Small intestine (tissue), 7 donors: Measurements from ENCODE around the gene MPRIP. TPM values are rescaled to one million over a fixed set of nuclear protein-coding genes. Genes with fewer than 3 reads are reported as not detected.

Experiments
- DNase-seq, 2 donors: peaks; one replicate each; pipeline versions ENCODE4 v3.0.0 to v3.0.0-alpha.2; 2013
- FAIRE-seq: peaks from 2 replicates; lab custom pipeline; 2012; peaks lifted over from hg19 to GRCh38; lab: Jason Lieb, UNC
- H3K27ac ChIP-seq, 3 donors: one replicate each; pipeline ENCODE4 v1.5.1; 2013; ENCODE audit warnings: low read length in 2 of 3, mild to moderate bottlenecking in 2 of 3, control low read depth in 1 of 3, inconsistent platforms in 1 of 3, low read depth in 1 of 3, moderate library complexity in 1 of 3
- H3K27me3 ChIP-seq, 3 donors: one replicate each; pipeline ENCODE4 v1.6.1; 2013; ENCODE audit warnings: low read length in 3 of 3, inconsistent platforms in 1 of 3; ENCODE audit not compliant: control insufficient read depth in 3 of 3, insufficient read depth in 3 of 3
- H3K36me3 ChIP-seq, 3 donors: one replicate each; pipeline ENCODE4 v1.6.1; 2013; ENCODE audit warnings: low read length in 3 of 3, inconsistent platforms in 1 of 3, low read depth in 1 of 3, mild to moderate bottlenecking in 1 of 3, moderate library complexity in 1 of 3; ENCODE audit not compliant: control insufficient read depth in 3 of 3, insufficient read depth in 2 of 3
- H3K4me1 ChIP-seq, 3 donors: one replicate each; pipeline ENCODE4 v1.6.1; 2013; ENCODE audit warnings: low read length in 2 of 3, inconsistent platforms in 1 of 3, low read depth in 1 of 3, mild to moderate bottlenecking in 1 of 3, moderate library complexity in 1 of 3; ENCODE audit not compliant: control insufficient read depth in 3 of 3, insufficient read depth in 2 of 3
- H3K4me3 ChIP-seq, 3 donors: one replicate each; pipeline ENCODE4 v1.5.1; 2013; ENCODE audit warnings: low read length in 3 of 3, control low read depth in 1 of 3, inconsistent platforms in 1 of 3, low read depth in 1 of 3, mild to moderate bottlenecking in 1 of 3, moderate library complexity in 1 of 3
- H3K9me3 ChIP-seq, 2 donors: one replicate each; pipeline ENCODE4 v1.6.1; 2013; ENCODE audit warnings: low read depth in 1 of 2, low read length in 1 of 2; ENCODE audit not compliant: control insufficient read depth in 2 of 2, insufficient read depth in 1 of 2
- WGBS, 3 donors: extraction: QIAGEN DNeasy Blood & Tissue Kit; methylation state at CpG; one replicate each; pipeline ENCODE4 v1.1.7; 2013; 5-methylcytosine and 5-hydroxymethylcytosine counted together
- polyA plus RNA-seq, 4 donors: library from polyadenylated mRNA; stranded (reverse) in 3 of 4; unstranded in 1 of 4; fragments of 200-250 nt in 3 of 4; fragments of 120-200 nt in 1 of 4; gene quantifications; one replicate each; pipeline versions ENCODE4 v1.2.1 to v1.2.3, GENCODE V29; 2013
- donor health status: healthy with polysubstance abuse.
- donor health status: control.
- donor health status: control.
- donor health status: Bipolar disorder and iron deficiency.
- donor health status: healthy.

MPRIP gene
- polyA plus RNA-seq, 4 donors = 98.9 to 233 (median 190) TPM

GRCh38 chr17:17082878-17083277, 40.6 kb downstream of the MPRIP start:
- Histone ChIP-seq H3K4me3 (no peak overlapping the region), H3K9me3 (no peaks in the 10 kb centered on the region), H3K4me1 (peaks cover 6 to 35% (median 15%) of the 10 kb centered on the region in 3 donors), H3K27me3 (no peaks in the 10 kb centered on the region), H3K27ac (no peak overlapping the region), H3K36me3 (peaks cover 0 to 92% (median 6%) of the 10 kb centered on the region in 3 donors)
- no peak for FAIRE-seq
- 88 to 94% (median 92%) methylated on average over 4 of the region's 4 CpGs for WGBS, 3 donors
- DNase-seq = no peak

- no peak for DNase-seq
- Histone ChIP-seq H3K4me3 (no peak overlapping the region), H3K36me3 (peaks cover 0 to 94% (median 6%) of the 10 kb centered on the region in 3 donors), H3K4me1 (peaks cover 6 to 20% (median 12%) of the 10 kb centered on the region in 3 donors), H3K9me3 (no peaks in the 10 kb centered on the region), H3K27ac (no peak overlapping the region), H3K27me3 (no peaks in the 10 kb centered on the region)
- no peak for FAIRE-seq
- 89 to 95% (median 90%) methylated on average over 9 of the region's 9 CpGs for WGBS, 3 donors
Measured at GRCh38 chr17:17084317-17084835, 42.1 kb downstream of the MPRIP start.

DNA sequence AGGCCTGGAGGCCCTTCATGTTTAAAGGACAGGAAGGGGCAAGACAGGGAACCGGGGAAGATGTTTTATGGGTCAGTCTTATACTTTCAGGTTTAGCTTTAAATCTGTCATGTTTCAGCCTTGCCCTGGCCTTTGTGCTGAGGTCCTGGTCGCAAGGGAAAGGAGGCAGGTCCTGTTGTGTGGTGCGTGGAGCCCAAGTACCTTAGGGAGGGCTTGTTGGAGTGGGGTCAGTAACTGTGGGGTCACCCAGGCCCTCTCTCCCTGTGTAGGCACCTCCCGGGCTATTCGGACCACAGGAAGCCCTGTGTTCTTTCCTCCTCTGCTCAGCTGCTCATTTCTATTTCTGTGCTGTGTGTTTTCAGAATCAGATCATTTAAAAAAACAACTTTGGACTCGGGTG, 42.7 kb downstream of the MPRIP start:
- peaks cover 3 to 16% (median 10%) of the 10 kb centered on the region in 3 donors for H3K4me1 ChIP-seq
- WGBS, 3 donors = 82 to 89% (median 88%) methylated on average over 6 of the region's 6 CpGs
- H3K36me3 ChIP-seq = peaks cover 0 to 95% (median 6%) of the 10 kb centered on the region in 3 donors
- no peak overlapping the region for H3K4me3 ChIP-seq
- no peak for FAIRE-seq
- no peak overlapping the region for H3K27ac ChIP-seq
- DNase-seq = no peak
- no peaks in the 10 kb centered on the region for H3K9me3 ChIP-seq
- no peaks in the 10 kb centered on the region for H3K27me3 ChIP-seq

GRCh38 chr17:17086585-17086984, 44.3 kb downstream of the MPRIP start:
- no peaks in the 10 kb centered on the region for H3K27me3 ChIP-seq
- peaks cover 10 to 18% (median 10%) of the 10 kb centered on the region in 3 donors for H3K4me1 ChIP-seq
- H3K4me3 ChIP-seq = no peak overlapping the region
- DNase-seq (no peak), FAIRE-seq (no peak)
- peaks cover 0 to 96% (median 8%) of the 10 kb centered on the region in 3 donors for H3K36me3 ChIP-seq
- no peak overlapping the region for H3K27ac ChIP-seq
- WGBS, 3 donors = 88 to 97% (median 94%) methylated on average over 6 of the region's 6 CpGs
- no peaks in the 10 kb centered on the region for H3K9me3 ChIP-seq

GRCh38 chr17:17087424-17088015, 45.3 kb downstream of the MPRIP start:
- 80 to 88% (median 86%) methylated on average over 13 of the region's 13 CpGs for WGBS, 3 donors
- FAIRE-seq (no peak), DNase-seq (no peak)
- Histone ChIP-seq H3K9me3 (no peaks in the 10 kb centered on the region), H3K4me1 (peaks cover 11 to 26% (median 12%) of the 10 kb centered on the region in 3 donors), H3K36me3 (peaks cover under 1 to 98% (median 8%) of the 10 kb centered on the region in 3 donors), H3K27ac (no peak overlapping the region), H3K4me3 (no peak overlapping the region), H3K27me3 (no peaks in the 10 kb centered on the region)

GRCh38 chr17:17088086-17088485, 45.8 kb downstream of the MPRIP start:
- FAIRE-seq = no peak
- H3K4me3 ChIP-seq = no peak overlapping the region
- no peaks in the 10 kb centered on the region for H3K27me3 ChIP-seq
- DNase-seq = no peak
- peaks cover 3 to 95% (median 3%) of the 10 kb centered on the region in 3 donors for H3K36me3 ChIP-seq
- no peak overlapping the region for H3K27ac ChIP-seq
- 68 to 77% (median 73%) methylated on average over 10 of the region's 10 CpGs for WGBS, 3 donors
- no peaks in the 10 kb centered on the region for H3K9me3 ChIP-seq
- peaks cover 11 to 31% (median 16%) of the 10 kb centered on the region in 3 donors for H3K4me1 ChIP-seq

DNA sequence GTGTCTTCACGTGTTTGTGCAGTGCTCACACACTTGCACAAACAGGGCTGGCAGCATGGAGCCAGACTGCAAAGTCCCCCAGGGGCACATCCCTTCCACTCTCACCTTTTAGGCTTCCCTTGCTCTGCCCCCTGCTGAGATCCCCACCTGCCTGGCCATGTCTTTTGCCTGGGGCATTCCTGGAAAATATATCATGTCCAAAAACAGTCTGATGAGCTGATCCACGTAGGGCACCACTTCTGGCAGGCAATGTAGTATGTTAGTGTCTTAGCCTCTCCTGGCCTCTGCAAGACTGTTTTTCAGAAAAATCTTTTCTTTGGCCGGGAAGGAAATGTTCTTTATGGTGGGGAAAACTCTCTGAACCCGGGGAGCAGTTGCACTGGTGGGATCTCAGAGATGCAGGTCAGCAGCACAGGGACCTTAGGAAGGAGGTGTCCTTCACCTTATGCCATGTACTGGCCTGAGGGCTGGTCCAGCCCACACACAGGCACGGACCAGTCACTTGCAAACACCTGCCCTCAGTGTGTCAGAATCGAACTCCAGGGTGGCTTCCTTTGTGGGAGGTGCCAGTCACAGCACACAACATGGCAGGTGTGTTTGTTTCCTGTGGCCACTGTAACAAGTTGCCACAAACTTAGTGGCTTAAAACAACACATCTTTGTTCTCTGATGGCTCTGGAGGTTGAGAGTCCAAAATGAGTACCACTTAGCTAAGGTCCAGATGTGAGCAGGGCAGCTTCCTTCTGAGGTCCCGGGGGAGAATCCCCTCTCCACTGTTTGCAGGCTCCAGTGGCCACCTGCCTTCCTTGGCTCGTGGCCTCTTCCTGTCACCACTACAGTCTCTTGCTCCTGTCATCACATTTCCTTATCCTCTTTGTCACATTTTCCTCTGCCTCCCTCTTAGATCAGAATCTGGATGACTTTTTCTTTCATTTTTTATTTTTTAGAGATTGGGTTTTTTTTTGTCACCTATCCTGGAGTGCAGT, 46.6 kb downstream of the MPRIP start:
- Histone ChIP-seq H3K4me3 (no peak overlapping the region), H3K27ac (no peak overlapping the region), H3K27me3 (no peaks in the 10 kb centered on the region), H3K9me3 (no peaks in the 10 kb centered on the region), H3K36me3 (peaks cover 3 to 88% (median 3%) of the 10 kb centered on the region in 3 donors), H3K4me1 (peaks cover 11 to 33% (median 16%) of the 10 kb centered on the region in 3 donors)
- DNase-seq = no peak
- WGBS, 3 donors = 63 to 70% (median 63%) methylated on average over 8 of the region's 8 CpGs
- no peak for FAIRE-seq
